Hepatocyte (in vitro differentiated cells): ENCODE data around the gene PSMD1. TPM values are rescaled to one million over a fixed set of nuclear protein-coding genes. Genes with fewer than 3 reads are reported as not detected.

ENCODE experiments used
- DNase-seq: peaks from one replicate; pipeline ENCODE4 v3.0.0-alpha.2; 2016; ENCODE audit warnings: low spot score
- H2AFZ ChIP-seq: fragments of 200-600 bp; sonication (generic); 2 replicates; pipeline ENCODE4 v1.6.0; 2016; ENCODE audit warnings: antibody characterized with exemption, mild to moderate bottlenecking
- H3K27ac ChIP-seq: fragments of 200-600 bp; sonication (generic); 2 replicates; pipeline ENCODE4 v1.5.1; 2016; ENCODE audit warnings: mild to moderate bottlenecking
- H3K27me3 ChIP-seq: fragments of 200-600 bp; sonication (generic); 2 replicates; pipeline ENCODE4 v1.6.1; 2016
- H3K36me3 ChIP-seq: fragments of 200-600 bp; sonication (generic); replicated peaks from 2 replicates; pipeline ENCODE4 v1.5.1; 2016; ENCODE audit warnings: low read depth; ENCODE audit not compliant: insufficient read depth
- H3K4me1 ChIP-seq: fragments of 200-600 bp; sonication (generic); 2 replicates; pipeline ENCODE4 v1.5.1; 2016; ENCODE audit warnings: mild to moderate bottlenecking, moderate library complexity; ENCODE audit not compliant: insufficient read depth
- H3K4me2 ChIP-seq: fragments of 200-600 bp; sonication (generic); 2 replicates; pipeline ENCODE4 v1.6.0; 2016
- H3K4me3 ChIP-seq: fragments of 200-600 bp; sonication (generic); 2 replicates; pipeline ENCODE4 v1.5.1; 2016; ENCODE audit warnings: mild to moderate bottlenecking
- H3K79me2 ChIP-seq: fragments of 200-600 bp; sonication (generic); 2 replicates; pipeline ENCODE4 v1.6.0; 2017; ENCODE audit warnings: mild to moderate bottlenecking
- H3K9me2 ChIP-seq: fragments of 200-600 bp; sonication (generic); replicated peaks from 2 replicates; pipeline ENCODE4 v1.6.0; 2017; ENCODE audit warnings: mild to moderate bottlenecking; ENCODE audit not compliant: insufficient read depth
- H3K9me3 ChIP-seq: fragments of 200-600 bp; sonication (generic); 2 replicates; pipeline ENCODE4 v1.5.1; 2016; ENCODE audit warnings: low read depth, mild to moderate bottlenecking
- H4K20me1 ChIP-seq: fragments of 200-600 bp; sonication (generic); 2 replicates; pipeline ENCODE4 v1.6.0; 2016; ENCODE audit warnings: mild to moderate bottlenecking; ENCODE audit not compliant: insufficient read depth, poor library complexity, severe bottlenecking
- CTCF ChIP-seq: fragments of 200-600 bp; sonication (generic); IDR thresholded peaks from 2 replicates; pipeline ENCODE4 v1.5.1; 2016; ENCODE audit warnings: antibody characterized with exemption, mild to moderate bottlenecking; ENCODE audit not compliant: poor library complexity
- EZH2 ChIP-seq: fragments of 200-600 bp; sonication (generic); IDR thresholded peaks from 2 replicates; pipeline ENCODE4 v1.6.1; 2016; ENCODE audit warnings: antibody characterized with exemption, mild to moderate bottlenecking, borderline replicate concordance
- EZH2phosphoT487 ChIP-seq: fragments of 200-600 bp; sonication (generic); IDR thresholded peaks from one replicate; pipeline ENCODE4 v1.6.1; 2018; ENCODE audit warnings: antibody characterized with exemption, mild to moderate bottlenecking, low read depth, moderate library complexity; ENCODE audit not compliant: unreplicated experiment, severe bottlenecking
- WGBS: methylation state at CpG from one replicate; pipeline ENCODE4 v1.1.6; 2016; ENCODE audit warnings: low lambda C conversion rate; ENCODE audit errors: missing lambda C conversion rate; 5-methylcytosine and 5-hydroxymethylcytosine counted together
- polyA plus RNA-seq: library from polyadenylated mRNA; unstranded; fragments of >200 nt; fragmentation: Nextera tagmentation; extraction: Ambion mirVana; gene quantifications from 2 replicates; pipeline ENCODE4 v1.2.1, GENCODE V29; 2016
- total RNA-seq: library from RNA; depleted of rRNA; stranded (reverse); fragments of >200 nt; gene quantifications from 2 replicates; pipeline ENCODE4 v1.2.3, GENCODE V29; 2014

The PSMD1 gene
- total and polyA plus RNA-seq, 2 experiments from 2014 or later, result 92.9 to 106 TPM

- H3K4me3 ChIP-seq, result no peak overlapping the region
- WGBS, result 94% methylated on average over 4 of the region's 4 CpGs
- no peaks in the 10 kb centered on the region for H3K9me2 ChIP-seq
- no peak for TF ChIP-seq CTCF
- no peak for TF ChIP-seq EZH2
- no peaks in the 10 kb centered on the region for H3K79me2 ChIP-seq
- H3K4me2 ChIP-seq, result no peak overlapping the region
- no peaks in the 10 kb centered on the region for H3K27me3 ChIP-seq
- no peaks in the 10 kb centered on the region for H3K36me3 ChIP-seq
- no peaks in the 10 kb centered on the region for H3K9me3 ChIP-seq
- no peak overlapping the region for H3K27ac ChIP-seq
- no peak overlapping the region for H2AFZ ChIP-seq
- H3K4me1 ChIP-seq, result no peaks in the 10 kb centered on the region
- DNase-seq, result no peak
- H4K20me1 ChIP-seq, result no peaks in the 10 kb centered on the region
These were observed 111.9 kb downstream of the PSMD1 start for GRCh38 chr2:231168460-231169139.

GRCh38 chr2:231169488-231169887 is 112.8 kb downstream of the PSMD1 start:
- Histone ChIP-seq H3K4me3 (no peak overlapping the region), H2AFZ (no peak overlapping the region), H3K79me2 (no peaks in the 10 kb centered on the region), H3K36me3 (no peaks in the 10 kb centered on the region), H3K4me1 (no peaks in the 10 kb centered on the region), H3K27ac (no peak overlapping the region), H4K20me1 (no peaks in the 10 kb centered on the region), H3K4me2 (no peak overlapping the region), H3K27me3 (no peaks in the 10 kb centered on the region), H3K9me3 (no peaks in the 10 kb centered on the region), H3K9me2 (no peaks in the 10 kb centered on the region)
- TF ChIP-seq EZH2phosphoT487 (no peak), CTCF (no peak), EZH2 (no peak)
- WGBS, result 51% methylated on average over 3 of the region's 3 CpGs
- DNase-seq, result no peak

- H3K9me2 ChIP-seq, result no peaks in the 10 kb centered on the region
- WGBS, result 79% methylated on average over 1 of the region's 1 CpG
- H3K4me3 ChIP-seq, result no peak overlapping the region
- no peaks in the 10 kb centered on the region for H3K36me3 ChIP-seq
- H3K9me3 ChIP-seq, result no peaks in the 10 kb centered on the region
- H4K20me1 ChIP-seq, result no peaks in the 10 kb centered on the region
- H3K79me2 ChIP-seq, result no peaks in the 10 kb centered on the region
- no peak overlapping the region for H3K4me2 ChIP-seq
- no peak for DNase-seq
- no peak overlapping the region for H3K27ac ChIP-seq
- no peak overlapping the region for H2AFZ ChIP-seq
- no peaks in the 10 kb centered on the region for H3K27me3 ChIP-seq
- H3K4me1 ChIP-seq, result no peaks in the 10 kb centered on the region
- TF ChIP-seq EZH2phosphoT487 (no peak), CTCF (no peak), EZH2 (no peak)
These were observed 113.4 kb downstream of the PSMD1 start for GRCh38 chr2:231170055-231170454.

GRCh38 chr2:231172025-231172424 is 115.4 kb downstream of the PSMD1 start:
- 73% methylated on average over 3 of the region's 3 CpGs for WGBS

More at GRCh38 chr2:231172025-231172424, 115.4 kb downstream of the PSMD1 start:
- TF ChIP-seq CTCF (no peak), EZH2phosphoT487 (no peak), EZH2 (no peak)
- Histone ChIP-seq H3K4me1 (no peaks in the 10 kb centered on the region), H3K36me3 (no peaks in the 10 kb centered on the region), H3K27me3 (no peaks in the 10 kb centered on the region), H3K4me3 (no peak overlapping the region), H2AFZ (no peak overlapping the region), H3K9me2 (no peaks in the 10 kb centered on the region), H3K27ac (no peak overlapping the region), H3K9me3 (no peaks in the 10 kb centered on the region), H4K20me1 (no peaks in the 10 kb centered on the region), H3K4me2 (no peak overlapping the region), H3K79me2 (no peaks in the 10 kb centered on the region)
- DNase-seq, result no peak
